ENCODE measurements around the gene SH2D3A. TPM values are rescaled to one million over a fixed set of nuclear protein-coding genes. Genes with fewer than 3 reads are reported as not detected.

The SH2D3A gene
- total and polyA plus RNA-seq, 2 experiments from 2014 or later = 20.7 to 38.4 TPM

GRCh38 chr19:6732803-6733337 lies 34.4 kb downstream of the SH2D3A start:
- H3K27me3 Mint-ChIP-seq (ENCODE audit: insufficient read depth, low read depth, poor library complexity) = peaks cover 13% of the 10 kb centered on the region

More at GRCh38 chr19:6732803-6733337, 34.4 kb downstream of the SH2D3A start:
- Histone ChIP-seq H3K4me1 (ENCODE audit: insufficient read depth) (peaks cover 21% of the 10 kb centered on the region), H3K4me2 (no peak overlapping the region), H3K4me3 (no peak overlapping the region), H3K27me3 (ENCODE audit: insufficient read depth) (no peaks in the 10 kb centered on the region), H3K36me3 (ENCODE audit: insufficient read depth) (no peaks in the 10 kb centered on the region), H2AFZ (no peak overlapping the region), H3K79me2 (replicated peaks; ENCODE audit: insufficient read depth) (peaks cover 12% of the 10 kb centered on the region), H3K9me2 (ENCODE audit: insufficient read depth) (no peaks in the 10 kb centered on the region), H3K27ac (ENCODE audit: low read depth) (no peak overlapping the region), H3F3A (replicated peaks; ENCODE audit: low read depth) (0 out of 2 replicates have a peak, but pooled peaks cover 7% of the 10 kb centered on the region), H4K20me1 (replicated peaks; ENCODE audit: insufficient read depth) (0 out of 2 replicates have a peak, but pooled peaks cover 2% of the 10 kb centered on the region)
- ATAC-seq = no peak
- Mint-ChIP-seq H3K4me3 (no peak overlapping the region), H3K9me3 (no peaks in the 10 kb centered on the region; the same call in 2 of the 3 replicates), H3K36me3 (ENCODE audit: low read depth) (peaks cover 10% of the 10 kb centered on the region; the same call in 2 of the 3 replicates), H3K4me1 (peaks cover 21% of the 10 kb centered on the region), H3K27ac (peak overlapping the region; percentile 40; the same call in 1 of the 2 replicates)
- TF ChIP-seq ZNF462 (CRISPR knock-in tag; IDR thresholded peaks at IDR 0.05) (no peak), CREB1 (CRISPR knock-in tag; IDR thresholded peaks at IDR 0.05; ENCODE audit: low read depth) (no peak), NANOG (IDR thresholded peaks at IDR 0.05; ENCODE audit: borderline replicate concordance) (no peak), ZNF331 (CRISPR knock-in tag; IDR thresholded peaks at IDR 0.05; ENCODE audit: low read depth) (no peak)
- no peak for DNase-seq (ENCODE audit: low spot score)

Data from GM23338 (cell line).